GM19455 (cell line): ENCODE data around the gene AGGF1.
"Not testable (repeated sequence)": the region's sequence is repeated elsewhere in the genome, so short reads cannot be mapped to it uniquely, and the experiment has no call there.

Experiments
- ATAC-seq: cut with Tn5 transposase; IDR thresholded peaks from one replicate; pipeline ENCODE4 v1.9.1; 2021; ENCODE audit not compliant: unreplicated experiment

Gene AGGF1

GRCh38 chr5:77086689-77087483, 56.7 kb downstream of the AGGF1 start, which contains the start of gene ZBED3:
ZBED3 (minus strand) TSS chr5:77087285; CDS start chr5:77077878, 9,407 bp downstream.
- ATAC-seq, result peak; percentile 57

GRCh38 chr5:77087484-77088261, 57.5 kb downstream of the AGGF1 start:
- no peak for ATAC-seq

- ATAC-seq, result no peak
Measured at GRCh38 chr5:77095189-77095588, 65.0 kb downstream of the AGGF1 start.

DNA sequence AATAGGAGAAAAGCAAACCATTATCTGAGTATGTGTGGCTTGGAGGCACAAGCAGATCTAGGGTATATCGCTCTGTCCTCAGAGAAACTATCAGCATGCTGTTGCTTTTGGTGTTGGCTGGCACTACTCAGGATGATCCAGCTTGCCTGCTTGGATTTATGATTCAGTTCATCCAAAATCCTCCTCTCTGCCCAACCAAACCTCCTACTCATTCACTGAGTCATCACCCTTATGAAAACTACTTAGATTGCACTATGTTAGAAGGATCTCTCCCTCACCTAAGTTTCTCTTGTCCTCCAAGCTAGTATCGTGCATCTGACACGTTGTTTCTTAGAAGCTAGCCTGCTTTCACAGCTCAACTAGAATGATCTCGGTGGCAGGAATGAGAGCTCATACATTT, 71.1 kb downstream of the AGGF1 start:
- no peak for ATAC-seq

- no peak for ATAC-seq
Measured at GRCh38 chr5:77102549-77102948, 72.3 kb downstream of the AGGF1 start.

DNA sequence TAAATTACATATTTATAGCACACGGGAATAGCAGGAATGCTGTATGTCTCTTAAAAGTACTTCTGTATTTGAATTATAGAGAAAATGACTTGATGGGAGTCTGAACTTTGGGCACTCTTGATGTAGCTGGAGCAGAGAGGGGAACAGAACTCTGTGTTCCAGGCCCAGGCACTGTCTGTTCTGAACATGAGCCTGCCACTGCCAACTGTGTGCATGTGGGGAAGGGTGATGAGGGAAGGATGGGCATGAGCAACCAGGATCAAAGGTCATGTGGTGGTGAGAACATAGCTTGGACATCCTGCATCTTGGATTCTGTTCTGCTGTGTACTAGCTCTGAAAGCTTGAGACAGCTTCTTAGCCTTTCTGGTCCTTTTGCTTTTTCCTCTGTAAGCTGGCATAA, 73.3 kb downstream of the AGGF1 start:
- ATAC-seq, result no peak

GRCh38 chr5:77104813-77105212, 74.6 kb downstream of the AGGF1 start:
- ATAC-seq, result no peak

GRCh38 chr5:77107035-77107434, 76.8 kb downstream of the AGGF1 start:
- not testable (repeated sequence) for ATAC-seq
